GM15510 (cell line): Measurements from ENCODE around the gene PLXNA4.

ENCODE experiments used
- POLR2A ChIP-seq: IDR thresholded peaks from 3 replicates; pipeline ENCODE4 v1.6.1; 2011; ENCODE audit warnings: borderline replicate concordance; ENCODE audit not compliant: insufficient read length; ENCODE audit errors: extremely low read depth

The PLXNA4 gene, protein sequence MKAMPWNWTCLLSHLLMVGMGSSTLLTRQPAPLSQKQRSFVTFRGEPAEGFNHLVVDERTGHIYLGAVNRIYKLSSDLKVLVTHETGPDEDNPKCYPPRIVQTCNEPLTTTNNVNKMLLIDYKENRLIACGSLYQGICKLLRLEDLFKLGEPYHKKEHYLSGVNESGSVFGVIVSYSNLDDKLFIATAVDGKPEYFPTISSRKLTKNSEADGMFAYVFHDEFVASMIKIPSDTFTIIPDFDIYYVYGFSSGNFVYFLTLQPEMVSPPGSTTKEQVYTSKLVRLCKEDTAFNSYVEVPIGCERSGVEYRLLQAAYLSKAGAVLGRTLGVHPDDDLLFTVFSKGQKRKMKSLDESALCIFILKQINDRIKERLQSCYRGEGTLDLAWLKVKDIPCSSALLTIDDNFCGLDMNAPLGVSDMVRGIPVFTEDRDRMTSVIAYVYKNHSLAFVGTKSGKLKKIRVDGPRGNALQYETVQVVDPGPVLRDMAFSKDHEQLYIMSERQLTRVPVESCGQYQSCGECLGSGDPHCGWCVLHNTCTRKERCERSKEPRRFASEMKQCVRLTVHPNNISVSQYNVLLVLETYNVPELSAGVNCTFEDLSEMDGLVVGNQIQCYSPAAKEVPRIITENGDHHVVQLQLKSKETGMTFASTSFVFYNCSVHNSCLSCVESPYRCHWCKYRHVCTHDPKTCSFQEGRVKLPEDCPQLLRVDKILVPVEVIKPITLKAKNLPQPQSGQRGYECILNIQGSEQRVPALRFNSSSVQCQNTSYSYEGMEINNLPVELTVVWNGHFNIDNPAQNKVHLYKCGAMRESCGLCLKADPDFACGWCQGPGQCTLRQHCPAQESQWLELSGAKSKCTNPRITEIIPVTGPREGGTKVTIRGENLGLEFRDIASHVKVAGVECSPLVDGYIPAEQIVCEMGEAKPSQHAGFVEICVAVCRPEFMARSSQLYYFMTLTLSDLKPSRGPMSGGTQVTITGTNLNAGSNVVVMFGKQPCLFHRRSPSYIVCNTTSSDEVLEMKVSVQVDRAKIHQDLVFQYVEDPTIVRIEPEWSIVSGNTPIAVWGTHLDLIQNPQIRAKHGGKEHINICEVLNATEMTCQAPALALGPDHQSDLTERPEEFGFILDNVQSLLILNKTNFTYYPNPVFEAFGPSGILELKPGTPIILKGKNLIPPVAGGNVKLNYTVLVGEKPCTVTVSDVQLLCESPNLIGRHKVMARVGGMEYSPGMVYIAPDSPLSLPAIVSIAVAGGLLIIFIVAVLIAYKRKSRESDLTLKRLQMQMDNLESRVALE (N-terminal part only)

GRCh38 chr7:132575982-132576720, at the start of gene PLXNA4:
Gene PLXNA4 (minus strand): TSS chr7:132576470. CDS start chr7:132508693, 67,777 bp downstream.
- TF ChIP-seq POLR2A, result no peak

GRCh38 chr7:132625651-132626050, 49.4 kb upstream of the PLXNA4 start:
- no peak for TF ChIP-seq POLR2A

DNA sequence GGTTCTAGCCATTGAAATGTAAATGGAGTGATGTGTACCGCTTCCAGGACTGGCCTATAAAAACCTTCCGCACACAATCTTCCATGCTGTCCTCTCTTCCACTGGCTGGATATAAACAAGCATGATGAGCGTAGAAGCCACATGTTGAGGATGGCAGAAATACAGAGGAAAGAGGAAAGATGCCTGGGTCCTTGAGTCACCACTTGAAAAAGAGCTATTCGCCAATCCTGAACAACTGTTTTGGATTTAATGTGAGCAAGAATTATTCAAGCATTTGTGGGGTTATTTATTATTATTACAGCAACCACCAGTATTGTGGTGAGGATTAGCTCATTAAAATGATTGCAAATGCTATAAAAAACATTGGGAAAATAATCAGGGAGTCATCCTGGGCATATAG, 45.8 kb upstream of the PLXNA4 start:
- TF ChIP-seq POLR2A, result no peak

DNA sequence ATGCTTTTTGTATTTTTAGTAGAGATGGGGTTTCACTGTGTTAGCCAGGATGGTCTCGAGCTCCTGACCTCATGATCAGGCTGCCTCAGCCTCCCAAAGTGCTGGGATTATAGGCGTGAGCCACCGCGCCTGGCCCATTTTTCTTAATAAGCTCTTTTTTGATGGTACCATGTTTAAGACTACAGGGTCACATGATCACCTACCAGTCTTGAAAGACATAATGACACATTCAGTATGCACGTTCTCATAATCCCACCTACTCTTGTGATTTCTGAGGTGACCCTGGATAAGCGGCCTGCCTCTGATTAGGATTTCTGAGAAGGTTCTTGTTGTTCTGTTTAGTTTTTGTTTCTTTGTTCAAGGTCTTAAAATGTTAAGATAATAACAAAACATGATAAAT, 43.7 kb upstream of the PLXNA4 start:
- TF ChIP-seq POLR2A, result no peak

GRCh38 chr7:132618956-132619305, 42.7 kb upstream of the PLXNA4 start:
- TF ChIP-seq POLR2A, result no peak

GRCh38 chr7:132618271-132618955, 42.1 kb upstream of the PLXNA4 start:
- no peak for TF ChIP-seq POLR2A

DNA sequence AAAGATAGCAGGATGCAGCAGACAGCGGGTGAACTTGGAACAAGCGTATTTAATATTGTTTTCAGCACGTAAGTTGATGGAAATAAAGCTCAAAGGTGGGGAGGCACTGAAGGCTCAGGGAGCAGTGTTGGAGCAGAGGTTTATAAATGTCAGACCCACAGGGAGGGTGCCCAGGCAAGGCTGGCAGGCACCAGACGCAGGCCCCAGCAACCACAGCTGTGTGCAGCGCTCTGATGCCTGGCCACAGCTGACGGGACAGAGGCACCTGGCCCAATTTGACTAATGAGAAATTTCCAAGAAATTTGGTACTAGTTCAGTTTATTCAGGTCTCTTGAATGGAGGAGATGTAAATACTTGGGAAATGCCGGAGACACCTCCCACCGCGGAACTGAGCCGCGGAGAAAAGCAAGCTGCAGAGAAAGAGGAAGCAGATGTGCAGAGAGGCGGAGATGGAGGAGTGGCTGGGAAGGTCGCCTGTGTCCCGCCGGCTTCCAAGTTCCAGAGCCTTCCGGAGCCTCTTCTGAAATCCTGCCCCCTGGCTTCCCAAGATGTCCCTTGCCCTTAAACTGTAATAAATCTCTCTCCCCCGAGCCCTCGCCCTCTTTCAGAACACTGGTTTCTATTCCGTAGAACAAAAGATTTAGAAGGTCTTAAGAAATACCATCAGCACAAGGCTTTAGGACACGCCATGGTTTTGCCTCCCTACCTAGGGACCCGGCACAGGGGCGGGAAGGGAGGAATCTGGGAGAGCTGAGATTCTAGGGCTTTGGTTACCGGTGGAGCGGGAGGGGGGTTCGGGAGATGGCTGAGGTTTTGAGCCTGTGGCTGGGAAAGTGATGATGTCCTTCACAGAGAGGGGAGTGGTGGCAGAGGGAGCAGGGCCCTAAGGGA, 38.4 kb upstream of the PLXNA4 start:
- TF ChIP-seq POLR2A, result no peak

DNA sequence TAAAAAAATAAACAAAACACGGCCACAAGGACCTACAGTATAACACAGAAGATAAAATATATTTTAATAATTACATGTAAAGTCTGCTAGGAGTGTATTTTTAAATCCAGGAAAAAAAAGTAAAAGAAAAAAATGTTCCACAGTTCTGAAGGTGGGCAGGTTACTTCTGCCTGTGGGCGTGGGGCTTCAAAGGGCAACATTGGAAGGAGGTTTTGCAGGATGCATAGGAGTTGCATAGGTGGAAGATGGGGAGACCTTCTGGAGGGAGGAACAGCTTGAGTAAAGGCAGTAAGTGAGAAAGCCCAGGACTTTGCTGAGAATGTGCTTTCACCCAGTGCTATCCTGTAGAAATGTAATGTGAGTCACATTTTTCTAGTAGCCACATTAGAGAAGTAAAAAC, 37.5 kb upstream of the PLXNA4 start:
- no peak for TF ChIP-seq POLR2A

DNA sequence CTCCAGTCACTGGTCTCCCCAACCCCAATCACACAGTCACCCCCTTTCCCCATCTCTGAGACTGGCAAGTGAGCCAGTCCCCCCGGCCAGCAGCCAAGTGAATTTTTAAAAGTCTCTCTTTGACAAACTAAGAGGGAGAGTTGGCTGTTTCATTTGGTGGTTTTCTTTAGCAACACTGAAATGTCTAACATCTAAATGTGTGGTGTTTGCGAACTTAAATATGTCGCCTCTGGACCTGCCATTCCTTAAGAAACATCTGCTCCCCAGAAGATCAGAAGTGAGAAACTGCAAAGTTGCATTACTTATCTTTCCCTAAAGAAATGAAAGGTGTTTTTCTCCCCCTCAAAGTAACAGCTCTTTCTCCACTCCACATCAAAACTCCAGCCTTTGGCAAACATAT, 34.7 kb upstream of the PLXNA4 start:
- no peak for TF ChIP-seq POLR2A

- TF ChIP-seq POLR2A, result no peak
Measured at GRCh38 chr7:132609906-132610520, 33.7 kb upstream of the PLXNA4 start.

DNA sequence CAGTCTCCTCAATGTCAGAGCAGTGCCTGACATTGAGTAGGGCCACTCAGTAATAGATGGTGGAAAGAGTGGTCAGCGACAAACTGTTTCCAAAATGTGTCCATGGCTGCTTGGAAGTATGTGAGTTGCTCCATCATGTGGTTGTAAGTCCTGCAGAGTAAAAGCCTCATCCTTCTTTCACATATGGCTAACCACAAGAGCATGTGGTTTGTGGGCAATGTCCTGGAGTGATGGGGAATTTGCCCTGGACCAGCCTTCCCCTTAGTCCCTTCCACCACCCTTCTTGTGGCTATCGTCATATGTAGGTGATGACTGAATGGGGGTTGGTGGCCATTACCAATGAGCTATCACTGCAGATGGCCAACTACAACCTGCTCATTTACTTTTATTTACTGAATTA, 33.0 kb upstream of the PLXNA4 start:
- TF ChIP-seq POLR2A, result no peak

DNA sequence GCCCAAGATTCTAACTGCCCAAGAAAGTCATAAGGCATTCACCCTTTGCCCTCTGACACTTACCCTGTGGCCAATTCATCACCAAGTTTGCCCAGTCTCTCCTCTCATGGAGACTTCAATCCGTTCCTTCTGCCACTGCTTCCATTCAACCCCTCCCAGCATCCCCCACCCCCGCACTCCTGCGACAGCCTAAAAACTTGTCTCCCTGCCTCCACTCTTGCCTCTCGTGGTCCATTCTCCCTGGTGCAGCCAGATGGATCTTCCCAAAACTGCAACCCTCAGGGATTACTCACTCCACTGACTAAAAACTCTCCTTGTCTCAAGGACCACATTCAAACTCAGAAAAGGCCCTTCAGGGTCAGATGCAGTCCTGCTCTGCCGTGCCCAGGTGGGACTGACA, 32.3 kb upstream of the PLXNA4 start:
- TF ChIP-seq POLR2A, result no peak
